ENCODE results near the gene ZFHX3. TPM values are rescaled to one million over a fixed set of nuclear protein-coding genes. Genes with fewer than 3 reads are reported as not detected.

The ZFHX3 gene
- total RNA-seq, 4 donors from 2014 or later, result 19.7 to 70.4 (median 34.6) TPM

DNA sequence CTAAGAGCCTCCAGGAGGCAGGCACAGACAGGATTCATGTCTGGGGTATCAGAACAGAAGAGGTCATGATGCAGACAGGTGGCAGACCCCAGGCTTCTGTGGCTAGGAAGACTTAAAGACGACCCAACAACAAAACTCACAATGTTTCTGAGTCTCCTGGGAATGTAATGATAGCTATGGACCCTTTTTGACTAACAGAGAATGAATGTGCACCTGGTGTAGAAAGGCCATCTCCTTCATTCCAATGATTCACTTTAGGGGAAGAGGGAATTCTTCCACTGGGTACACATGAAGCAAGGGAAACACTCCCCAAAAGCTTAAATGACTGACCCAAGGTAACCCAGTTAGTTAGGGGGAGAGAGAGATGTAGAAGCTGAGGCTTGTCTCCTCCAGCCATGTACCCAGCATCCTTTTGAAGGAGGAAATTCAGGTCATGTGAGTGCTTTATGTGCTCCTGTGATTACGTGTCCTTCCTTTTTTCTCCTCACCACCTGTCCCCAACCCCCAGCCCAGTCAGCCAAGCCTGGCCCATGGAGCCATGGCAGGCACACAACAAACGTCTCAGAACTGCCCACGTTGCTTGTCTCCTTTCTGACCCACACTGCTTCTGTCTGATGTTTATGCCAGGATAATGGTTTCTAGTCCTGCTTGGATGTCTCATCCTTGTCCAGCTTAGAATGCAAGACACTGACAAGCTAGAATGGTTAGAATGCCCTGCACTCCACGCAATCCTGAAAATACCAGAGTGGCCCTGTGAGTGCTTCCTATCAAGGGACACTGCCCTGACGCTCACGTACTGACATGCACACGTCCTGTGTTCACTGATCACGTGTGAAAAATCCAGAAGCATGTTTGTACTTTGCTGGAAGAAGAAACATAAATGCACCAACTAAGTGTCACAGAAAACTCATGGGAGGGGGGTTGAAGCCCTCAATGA lies 156.4 kb downstream of the ZFHX3 start:
- TF ChIP-seq, protein P1, sequence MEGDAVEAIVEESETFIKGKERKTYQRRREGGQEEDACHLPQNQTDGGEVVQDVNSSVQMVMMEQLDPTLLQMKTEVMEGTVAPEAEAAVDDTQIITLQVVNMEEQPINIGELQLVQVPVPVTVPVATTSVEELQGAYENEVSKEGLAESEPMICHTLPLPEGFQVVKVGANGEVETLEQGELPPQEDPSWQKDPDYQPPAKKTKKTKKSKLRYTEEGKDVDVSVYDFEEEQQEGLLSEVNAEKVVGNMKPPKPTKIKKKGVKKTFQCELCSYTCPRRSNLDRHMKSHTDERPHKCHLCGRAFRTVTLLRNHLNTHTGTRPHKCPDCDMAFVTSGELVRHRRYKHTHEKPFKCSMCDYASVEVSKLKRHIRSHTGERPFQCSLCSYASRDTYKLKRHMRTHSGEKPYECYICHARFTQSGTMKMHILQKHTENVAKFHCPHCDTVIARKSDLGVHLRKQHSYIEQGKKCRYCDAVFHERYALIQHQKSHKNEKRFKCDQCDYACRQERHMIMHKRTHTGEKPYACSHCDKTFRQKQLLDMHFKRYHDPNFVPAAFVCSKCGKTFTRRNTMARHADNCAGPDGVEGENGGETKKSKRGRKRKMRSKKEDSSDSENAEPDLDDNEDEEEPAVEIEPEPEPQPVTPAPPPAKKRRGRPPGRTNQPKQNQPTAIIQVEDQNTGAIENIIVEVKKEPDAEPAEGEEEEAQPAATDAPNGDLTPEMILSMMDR (IDR thresholded peaks at IDR 0.05; ENCODE audit: low read depth), result no peak

DNA sequence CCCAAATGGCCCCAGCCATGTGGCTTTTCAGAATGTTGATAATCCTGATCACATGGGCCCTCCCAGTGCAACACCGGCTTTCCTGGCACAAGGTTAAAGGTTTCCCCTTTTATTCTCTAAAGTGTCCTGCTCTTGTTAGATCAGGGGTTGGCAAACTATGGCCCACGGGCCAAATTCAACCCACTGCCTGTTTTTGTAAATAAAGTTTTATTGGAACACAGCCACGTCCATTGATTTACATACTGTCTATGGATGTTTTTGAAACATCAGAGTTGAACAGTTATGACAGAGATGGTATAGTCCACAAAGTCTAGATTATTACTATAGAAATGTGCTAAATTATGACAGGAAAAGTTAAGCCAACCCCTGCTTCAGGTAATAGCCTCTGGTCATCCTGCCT lies 157.3 kb downstream of the ZFHX3 start:
- TF ChIP-seq, protein P1 (IDR thresholded peaks at IDR 0.05; ENCODE audit: low read depth), result no peak

DNA sequence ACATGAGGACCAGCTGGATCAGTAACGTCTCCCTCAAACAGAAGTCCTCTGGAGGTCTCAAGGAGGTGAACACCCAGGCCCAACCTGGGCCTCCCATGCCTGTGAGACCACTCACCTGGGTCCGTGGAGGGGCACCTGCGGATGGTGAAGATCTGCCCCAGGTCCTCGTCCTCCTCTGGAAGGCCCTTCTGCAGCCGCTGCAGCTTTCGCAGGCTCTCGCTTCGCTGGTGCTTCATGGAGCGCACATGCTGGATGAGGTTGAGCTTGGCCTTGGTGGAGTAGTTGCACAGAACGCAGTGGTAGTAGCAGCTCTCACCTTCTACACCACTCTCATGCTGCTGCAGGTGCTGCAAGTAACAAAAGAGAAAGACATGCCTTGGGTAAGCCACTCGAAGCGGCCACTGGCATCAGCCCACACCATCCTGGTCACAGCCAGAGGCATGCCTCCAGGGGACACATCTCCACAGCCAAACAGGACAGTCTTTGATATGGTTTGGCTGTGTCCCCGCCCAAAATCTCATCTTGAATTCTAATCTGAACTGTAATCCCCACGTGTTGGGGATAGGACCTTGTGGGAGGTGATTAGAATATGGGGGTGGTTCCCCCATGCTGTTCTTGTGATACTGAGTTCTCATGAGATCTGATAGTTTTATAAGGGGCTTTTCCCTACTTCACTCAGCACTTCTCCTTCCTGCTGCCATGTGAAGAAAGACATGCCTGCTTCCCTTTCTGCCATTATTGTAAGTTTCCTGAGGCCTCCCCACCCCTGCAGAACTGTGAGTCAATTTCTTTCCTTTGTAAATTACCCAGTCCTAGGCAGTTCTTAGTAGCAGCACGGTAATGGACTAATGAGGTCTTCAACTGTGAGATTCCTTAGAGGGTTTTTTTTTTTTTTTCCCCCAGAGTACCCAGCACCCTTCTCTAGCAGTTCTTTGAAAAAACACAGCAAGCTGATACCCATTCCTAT lies 158.0 kb downstream of the ZFHX3 start:
- TF ChIP-seq, protein P1 (IDR thresholded peaks at IDR 0.05; ENCODE audit: low read depth), result no peak

DNA sequence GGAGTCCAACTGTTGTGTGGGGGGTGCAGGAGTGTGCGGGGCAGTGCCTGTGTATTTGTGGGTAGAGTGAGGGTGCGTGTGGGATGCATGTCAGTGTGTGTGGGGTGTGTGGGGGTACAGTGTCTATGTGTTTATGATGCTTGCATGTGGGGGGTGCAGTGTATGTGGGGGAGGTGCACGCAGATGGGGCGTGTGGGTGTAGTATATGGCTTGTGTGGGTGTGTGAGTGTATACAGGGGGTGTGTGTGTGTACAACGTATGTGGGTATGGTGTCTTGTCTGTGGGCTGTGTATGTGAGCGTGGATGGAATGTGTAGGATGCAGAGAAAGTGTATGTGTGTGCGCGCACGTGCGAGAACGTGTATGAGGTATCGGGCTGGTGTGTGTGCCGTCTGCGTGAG lies 160.4 kb downstream of the ZFHX3 start:
- TF ChIP-seq, protein P1 (IDR thresholded peaks at IDR 0.05; ENCODE audit: low read depth), result no peak

DNA sequence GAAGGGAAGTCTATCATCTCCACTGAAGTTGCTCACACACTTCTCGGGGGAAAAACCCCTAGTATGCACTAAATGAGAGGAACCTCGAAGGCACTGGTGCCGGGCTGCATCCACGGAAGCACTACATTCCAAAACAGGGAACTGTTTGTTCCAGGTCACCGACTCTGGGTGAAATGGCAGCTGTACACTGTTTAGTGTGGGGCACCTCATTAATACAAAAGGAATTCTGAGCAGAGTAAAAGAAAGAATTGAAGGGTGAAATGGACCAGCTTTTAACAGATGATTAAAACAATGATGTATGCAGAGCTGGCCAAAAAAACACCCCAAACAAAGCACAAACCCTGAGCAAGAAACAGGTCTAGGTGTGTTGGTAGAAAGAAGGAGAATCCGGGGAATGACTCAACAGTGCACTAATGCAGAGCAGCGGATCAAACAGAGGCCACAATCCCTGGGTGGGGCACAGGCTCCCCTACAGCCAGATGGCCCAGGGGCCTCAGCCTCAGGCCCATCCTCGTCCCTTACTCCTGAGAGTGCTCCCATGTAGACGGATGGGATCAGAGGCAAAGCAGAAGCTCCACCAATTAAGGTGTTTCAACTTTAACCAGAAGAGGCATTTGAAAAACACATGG lies 161.5 kb downstream of the ZFHX3 start:
- TF ChIP-seq, protein P1 (IDR thresholded peaks at IDR 0.05; ENCODE audit: low read depth), result no peak

DNA sequence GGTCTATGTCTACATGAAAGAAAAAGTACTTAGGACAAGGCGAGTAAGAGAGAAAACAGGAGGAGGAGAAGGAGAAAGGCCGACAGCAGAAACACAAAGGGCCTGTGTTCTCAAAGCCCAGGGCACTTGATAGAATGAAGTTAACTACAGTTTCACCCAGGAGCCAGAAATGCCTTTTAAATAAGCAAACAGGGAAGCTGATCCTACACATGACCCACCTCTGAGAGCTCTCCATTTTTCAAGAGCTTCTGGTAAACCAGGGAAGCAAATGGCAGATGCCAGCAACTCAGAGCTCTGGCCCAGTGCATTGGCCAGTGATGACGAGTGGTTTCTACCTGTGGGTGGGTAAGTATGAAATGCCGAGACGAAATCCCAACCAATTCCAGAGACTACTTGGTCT lies 163.4 kb downstream of the ZFHX3 start:
- TF ChIP-seq, protein P1 (IDR thresholded peaks at IDR 0.05; ENCODE audit: low read depth), result no peak
